Testis (tissue), 2 donors: ENCODE measurements around the gene OBSCN.

Experiments
- POLR2A ChIP-seq: fragments of 450-650 bp; IDR thresholded peaks from one replicate; pipeline ENCODE4 v1.6.1; 2017; ENCODE audit warnings: antibody characterized with exemption, mild to moderate bottlenecking, moderate library complexity
- TF ChIP-seq, protein P1 (sequence below), 3 experiments: fragments of 450-650 bp in 2 of 3; fragments of 200-600 bp in 1 of 3; sonication (generic) in 1 of 3; IDR thresholded peaks; one replicate each; pipeline ENCODE4 v1.5.1; 2016 to 2019; ENCODE audit warnings: antibody characterized with exemption in 3 of 3, mild to moderate bottlenecking in 2 of 3, moderate library complexity in 1 of 3

DNA sequence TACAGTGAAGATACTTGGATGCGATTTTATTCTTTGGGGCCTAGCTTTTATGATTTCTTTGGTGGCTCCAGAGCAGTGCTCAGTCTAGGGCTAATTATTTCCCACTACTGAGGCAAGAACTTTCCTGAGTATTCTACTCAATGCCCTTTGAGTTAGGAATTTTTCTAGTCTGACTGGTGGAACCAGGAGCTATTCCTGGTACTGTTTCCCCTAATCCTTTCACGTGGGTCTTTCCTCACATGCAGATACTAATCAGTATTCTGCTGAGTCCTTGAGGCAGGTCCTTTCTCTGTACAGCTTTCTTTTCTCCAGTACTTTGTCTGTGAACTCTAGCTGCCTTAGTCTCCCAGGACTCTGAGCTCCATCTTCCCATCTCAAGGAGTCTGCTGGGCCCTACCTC lies 122.0 kb downstream of the OBSCN start:
- TF ChIP-seq, protein P1, sequence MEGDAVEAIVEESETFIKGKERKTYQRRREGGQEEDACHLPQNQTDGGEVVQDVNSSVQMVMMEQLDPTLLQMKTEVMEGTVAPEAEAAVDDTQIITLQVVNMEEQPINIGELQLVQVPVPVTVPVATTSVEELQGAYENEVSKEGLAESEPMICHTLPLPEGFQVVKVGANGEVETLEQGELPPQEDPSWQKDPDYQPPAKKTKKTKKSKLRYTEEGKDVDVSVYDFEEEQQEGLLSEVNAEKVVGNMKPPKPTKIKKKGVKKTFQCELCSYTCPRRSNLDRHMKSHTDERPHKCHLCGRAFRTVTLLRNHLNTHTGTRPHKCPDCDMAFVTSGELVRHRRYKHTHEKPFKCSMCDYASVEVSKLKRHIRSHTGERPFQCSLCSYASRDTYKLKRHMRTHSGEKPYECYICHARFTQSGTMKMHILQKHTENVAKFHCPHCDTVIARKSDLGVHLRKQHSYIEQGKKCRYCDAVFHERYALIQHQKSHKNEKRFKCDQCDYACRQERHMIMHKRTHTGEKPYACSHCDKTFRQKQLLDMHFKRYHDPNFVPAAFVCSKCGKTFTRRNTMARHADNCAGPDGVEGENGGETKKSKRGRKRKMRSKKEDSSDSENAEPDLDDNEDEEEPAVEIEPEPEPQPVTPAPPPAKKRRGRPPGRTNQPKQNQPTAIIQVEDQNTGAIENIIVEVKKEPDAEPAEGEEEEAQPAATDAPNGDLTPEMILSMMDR (IDR thresholded peaks at IDR 0.05) = no peak
- TF ChIP-seq POLR2A = no peak
